Measurements from ENCODE around the gene RBBP8NL. TPM values are rescaled to one million over a fixed set of nuclear protein-coding genes. Genes with fewer than 3 reads are reported as not detected.

RBBP8NL gene
- total and polyA plus RNA-seq, 12 donors, result not detected

DNA sequence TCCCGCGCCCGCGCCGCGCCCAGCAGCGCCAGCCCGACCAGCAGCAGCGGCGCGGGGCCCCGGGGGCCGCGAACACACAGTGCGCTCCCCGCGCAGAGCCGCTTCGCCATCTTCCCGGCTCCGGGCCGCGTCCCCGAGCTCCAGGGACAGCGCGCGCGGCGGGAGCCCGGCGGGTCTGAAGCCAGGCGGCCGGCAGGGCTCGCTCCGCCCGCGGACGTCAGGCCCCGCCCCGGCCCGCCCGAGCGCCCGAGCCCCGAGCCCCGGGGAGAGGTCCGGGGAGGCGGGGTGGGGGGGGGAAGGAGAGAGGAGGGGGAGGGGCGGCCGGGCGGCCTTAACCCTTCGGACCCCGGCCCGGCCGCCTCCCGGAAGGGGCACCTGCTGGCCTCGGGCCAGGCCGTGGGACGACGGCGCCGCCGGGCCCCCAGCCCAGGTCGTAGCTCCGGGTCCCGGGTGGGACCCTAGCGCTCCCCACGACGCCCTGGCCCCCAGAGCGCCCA, 60.2 kb downstream of the RBBP8NL start, which contains the start of gene LAMA5:
Gene LAMA5, minus strand, starts transcription at position 177 of the 497 bp plus-strand sequence. Its CDS starts 67 bp downstream, at position 110.
- H3K36me3 ChIP-seq (replicated peaks in 1 of 2), result peaks cover 0 to 1% of the 10 kb centered on the region in 2 donors
- peak within 1 kb of the TSS in 3 of 4 donors; percentile 64 to 99 (median 73) for H3K4me3 ChIP-seq
- TF ChIP-seq CTCF (IDR thresholded peaks at IDR 0.05) (no peak), POLR2A (IDR thresholded peaks at IDR 0.05) (peak; percentile 68 to 74)
- DNase-seq, result peak in 5 of 7 donors; percentile 27 to 74 (median 70)
- H3K9me3 ChIP-seq (replicated peaks in 1 of 3), result no peaks in the 10 kb centered on the region
- H3K27me3 ChIP-seq, result no peaks in the 10 kb centered on the region
- 0 to 2% methylated on average over 50 to 70 of the region's 70 CpGs; no CpG with 5 or more reads in 2 of the 4 donors for WGBS, 4 donors
- peaks cover 63% of the 10 kb centered on the region in 2 donors for H3K4me1 ChIP-seq (replicated peaks in 1 of 2)
- H3K27ac ChIP-seq, result peak within 1 kb of the TSS; percentile 80 to 94 (median 90)
- intact Hi-C loops (cut with DNase I), result loop anchor here in 1 of 2 donors (5.0 kb wide), 1 partner anchor 65 kb away; the partner anchor contains the start of gene ADRM1

DNA sequence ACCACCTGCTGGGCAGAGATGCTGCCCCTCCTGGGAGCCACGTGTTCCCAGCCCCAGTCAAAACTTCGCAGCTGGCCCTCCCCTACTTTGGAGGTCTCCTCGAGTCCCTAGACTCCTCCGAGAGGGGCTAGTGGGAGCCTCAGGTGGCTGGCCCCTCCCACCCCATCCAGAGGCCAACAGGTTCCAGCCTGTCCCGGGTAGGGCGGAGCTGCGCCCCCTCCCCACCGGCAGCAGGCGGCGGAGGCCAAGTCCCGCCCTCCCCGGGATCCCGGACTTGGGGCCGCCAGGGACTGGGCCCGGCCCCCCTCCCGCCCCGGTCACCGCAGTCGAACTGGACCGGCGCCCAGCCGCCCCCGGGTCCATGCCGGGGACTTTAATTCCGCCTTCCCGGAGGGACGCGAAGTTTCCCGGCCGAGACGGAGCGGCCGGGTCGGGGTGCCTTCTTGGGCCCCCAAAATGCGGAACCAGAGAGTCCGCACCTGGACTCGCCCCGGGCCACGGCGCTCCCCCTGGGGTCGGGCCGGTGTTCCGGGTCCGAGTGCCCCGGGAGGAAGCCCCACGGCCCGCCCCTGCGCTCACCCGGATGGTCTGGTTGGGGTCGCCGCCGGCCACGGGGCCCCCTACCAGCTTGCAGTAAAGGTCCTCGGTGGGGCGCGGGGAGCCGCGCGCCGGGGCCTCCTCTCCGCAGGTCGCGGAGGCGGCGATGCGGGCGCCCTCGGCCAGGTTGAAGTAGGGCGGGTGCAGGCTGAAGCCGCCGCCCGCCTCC, 60.8 kb downstream of the RBBP8NL start:
- Histone ChIP-seq H3K4me3 (peak overlapping the region in 3 of 4 donors; percentile 64 to 99 (median 73)), H3K36me3 (replicated peaks in 1 of 2) (peaks cover 0 to 4% of the 10 kb centered on the region in 2 donors), H3K4me1 (replicated peaks in 1 of 2) (peaks cover 63% of the 10 kb centered on the region in 2 donors), H3K9me3 (replicated peaks in 1 of 3) (no peaks in the 10 kb centered on the region), H3K27ac (peak overlapping the region; percentile 80 to 94 (median 90)), H3K27me3 (no peaks in the 10 kb centered on the region)
- no peak for TF ChIP-seq POLR2A (IDR thresholded peaks at IDR 0.05)
- no peak for TF ChIP-seq CTCF (IDR thresholded peaks at IDR 0.05)
- 0 to 23% (median 1%) methylated on average over 2 to 72 of the region's 72 CpGs; no CpG with 5 or more reads in 1 of the 4 donors for WGBS, 4 donors
- intact Hi-C loops (cut with DNase I), result loop anchor here in 1 of 2 donors (5.0 kb wide), 1 partner anchor 64 kb away; the partner anchor contains the start of gene ADRM1
- peak in 3 of 7 donors; percentile 34 to 58 (median 53) for DNase-seq

DNA sequence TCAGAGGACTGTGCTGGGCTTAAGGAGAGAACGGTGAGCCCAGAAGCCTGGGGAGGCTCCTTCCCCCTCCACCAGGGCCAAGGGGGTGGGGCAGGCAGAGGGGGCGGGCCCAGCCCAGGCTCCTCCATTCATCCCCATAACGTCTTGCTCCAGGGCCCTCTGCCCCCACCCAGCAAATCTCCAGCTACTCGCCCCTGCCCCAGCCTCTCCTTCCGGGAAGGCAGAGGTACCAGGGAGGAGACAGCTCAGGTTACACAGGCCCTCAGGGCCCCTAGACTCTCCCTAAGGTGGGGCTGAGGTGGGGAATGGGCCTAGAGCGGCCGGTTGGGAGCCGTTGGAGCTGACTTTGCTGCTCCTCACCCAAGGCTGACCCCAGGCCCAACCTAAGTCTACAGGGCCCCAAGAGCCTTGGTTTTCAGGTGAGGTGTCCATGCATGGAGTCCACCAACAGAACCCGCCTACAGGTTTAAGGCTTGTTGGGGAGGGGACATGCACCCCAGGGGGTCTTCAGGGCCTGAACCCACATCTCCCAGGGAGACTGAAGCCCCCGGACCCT, 61.4 kb downstream of the RBBP8NL start:
- Histone ChIP-seq H3K27me3 (no peaks in the 10 kb centered on the region), H3K4me1 (replicated peaks in 1 of 2) (peaks cover 63% of the 10 kb centered on the region in 2 donors), H3K36me3 (replicated peaks in 1 of 2) (peaks cover 0 to 4% of the 10 kb centered on the region in 2 donors), H3K9me3 (replicated peaks in 1 of 3) (no peaks in the 10 kb centered on the region), H3K27ac (peak overlapping the region; percentile 80 to 94 (median 90)), H3K4me3 (peak overlapping the region in 2 of 4 donors; percentile 64 to 99)
- WGBS, 4 donors, result 27 to 32% (median 29%) methylated on average over 5 to 10 of the region's 10 CpGs
- intact Hi-C loops (cut with DNase I), result loop anchor here in 1 of 2 donors (5.0 kb wide), 1 partner anchor 64 kb away; the partner anchor contains the start of gene ADRM1
- TF ChIP-seq POLR2A (IDR thresholded peaks at IDR 0.05) (no peak), CTCF (IDR thresholded peaks at IDR 0.05) (no peak)
- peak in 4 of 7 donors; percentile 51 to 68 (median 52) for DNase-seq

Measured in adrenal gland (tissue), 12 donors.